OCI-LY7 (cell line): ENCODE results near the gene SPAG9.

Experiments
- CTCF ChIP-seq: fragments of 200-600 bp; sonication (generic); conservative IDR thresholded peaks from 2 replicates; pipeline ENCODE4 v1.5.1; 2014; ENCODE audit warnings: mild to moderate bottlenecking, antibody characterized with exemption, low read length, moderate library complexity, mixed read lengths
- EZH2phosphoT487 ChIP-seq: fragments of 200-600 bp; sonication (generic); IDR thresholded peaks from 2 replicates; pipeline ENCODE4 v1.6.1; 2018; ENCODE audit warnings: low read depth, borderline replicate concordance, mild to moderate bottlenecking, mixed run types, antibody characterized with exemption, low read length, moderate library complexity, mixed read lengths

- TF ChIP-seq CTCF (no peak), EZH2phosphoT487 (no peak)
Observed at GRCh38 chr17:50916026-50916707, 204.5 kb downstream of the SPAG9 start.
